Testis (tissue), 2 donors: ENCODE results near the gene TMEM11.

Experiments used
- CTCF ChIP-seq, 3 experiments: fragments of 450-650 bp in 2 of 3; fragments of 200-600 bp in 1 of 3; sonication (generic) in 1 of 3; IDR thresholded peaks; one replicate each; pipeline ENCODE4 v1.5.1; 2016 to 2019; ENCODE audit warnings: antibody characterized with exemption in 3 of 3, mild to moderate bottlenecking in 2 of 3, moderate library complexity in 1 of 3
- POLR2A ChIP-seq: fragments of 450-650 bp; IDR thresholded peaks from one replicate; pipeline ENCODE4 v1.6.1; 2017; ENCODE audit warnings: antibody characterized with exemption, mild to moderate bottlenecking, moderate library complexity

- TF ChIP-seq CTCF (IDR thresholded peaks at IDR 0.05) (no peak), POLR2A (no peak)
Observed at GRCh38 chr17:21183468-21183867, 30.5 kb downstream of the TMEM11 start.
